Iris pigment epithelial cell (primary cell): Measurements from ENCODE around the gene ACTG1.

Source experiments
- DNase-seq: peaks from one replicate; pipeline ENCODE4 v3.0.0-alpha.2; 2011; ENCODE audit warnings: low read depth

The ACTG1 gene

GRCh38 chr17:81494626-81495377 lies 17.8 kb downstream of the ACTG1 start:
- peak; percentile 44 for DNase-seq

- no peak for DNase-seq
Measured at GRCh38 chr17:81493198-81494038, 19.2 kb downstream of the ACTG1 start.

- DNase-seq, result no peak
Measured at GRCh38 chr17:81492706-81493105, 19.9 kb downstream of the ACTG1 start.

GRCh38 chr17:81492202-81492601 lies 20.4 kb downstream of the ACTG1 start:
- no peak for DNase-seq

GRCh38 chr17:81491761-81492160 lies 20.8 kb downstream of the ACTG1 start:
- DNase-seq, result no peak

GRCh38 chr17:81491181-81491581 lies 21.4 kb downstream of the ACTG1 start:
- no peak for DNase-seq

DNA sequence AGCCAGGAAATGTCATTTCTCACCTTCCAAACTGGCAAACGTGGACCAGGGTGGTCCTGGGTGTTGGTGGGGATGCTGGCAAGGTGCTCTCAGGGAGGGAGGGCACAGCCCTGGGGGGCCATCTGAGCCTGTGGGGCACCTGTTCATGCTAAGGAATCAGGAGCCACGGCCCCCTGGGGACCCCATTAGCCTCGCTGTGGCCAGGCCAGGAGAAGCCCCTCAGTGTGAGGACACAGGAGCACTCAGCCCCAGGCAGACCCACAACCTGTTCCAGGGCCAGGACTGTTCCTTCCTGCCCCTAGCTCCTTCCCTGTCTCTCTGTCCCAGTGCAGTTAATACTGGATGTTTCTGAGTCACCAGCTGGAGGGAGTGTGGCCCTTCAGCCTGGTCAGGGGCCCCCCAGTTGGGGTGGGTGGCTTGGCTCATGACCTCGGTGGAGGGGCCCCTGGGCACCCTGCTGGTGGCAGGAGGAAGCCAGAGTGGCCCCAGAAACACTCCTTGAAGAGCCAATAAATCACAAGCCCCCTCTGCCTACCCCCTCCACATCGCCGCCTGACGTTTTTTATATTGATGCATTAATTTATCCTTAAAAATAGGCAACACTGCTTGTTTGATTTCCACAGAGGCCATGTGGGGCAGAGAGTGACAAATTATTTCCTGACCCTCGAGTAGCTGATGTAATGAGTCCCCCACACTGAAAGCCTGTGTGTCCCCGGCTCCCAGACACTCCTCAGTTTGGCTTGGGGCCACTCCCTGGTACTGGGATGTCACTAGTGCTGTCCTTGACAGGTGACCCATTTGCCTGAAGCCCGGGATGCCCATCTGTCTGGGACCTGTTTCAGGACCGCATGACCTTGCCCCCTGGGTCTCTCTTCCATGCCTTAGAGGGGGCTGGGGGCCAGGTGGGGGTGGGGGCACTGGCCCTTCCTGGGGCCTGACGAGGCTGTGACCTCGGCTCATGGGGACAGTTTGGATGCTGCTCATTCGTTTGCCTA lies 22.3 kb downstream of the ACTG1 start:
- no peak for DNase-seq

GRCh38 chr17:81489012-81489997 lies 23.3 kb downstream of the ACTG1 start:
- no peak for DNase-seq

DNA sequence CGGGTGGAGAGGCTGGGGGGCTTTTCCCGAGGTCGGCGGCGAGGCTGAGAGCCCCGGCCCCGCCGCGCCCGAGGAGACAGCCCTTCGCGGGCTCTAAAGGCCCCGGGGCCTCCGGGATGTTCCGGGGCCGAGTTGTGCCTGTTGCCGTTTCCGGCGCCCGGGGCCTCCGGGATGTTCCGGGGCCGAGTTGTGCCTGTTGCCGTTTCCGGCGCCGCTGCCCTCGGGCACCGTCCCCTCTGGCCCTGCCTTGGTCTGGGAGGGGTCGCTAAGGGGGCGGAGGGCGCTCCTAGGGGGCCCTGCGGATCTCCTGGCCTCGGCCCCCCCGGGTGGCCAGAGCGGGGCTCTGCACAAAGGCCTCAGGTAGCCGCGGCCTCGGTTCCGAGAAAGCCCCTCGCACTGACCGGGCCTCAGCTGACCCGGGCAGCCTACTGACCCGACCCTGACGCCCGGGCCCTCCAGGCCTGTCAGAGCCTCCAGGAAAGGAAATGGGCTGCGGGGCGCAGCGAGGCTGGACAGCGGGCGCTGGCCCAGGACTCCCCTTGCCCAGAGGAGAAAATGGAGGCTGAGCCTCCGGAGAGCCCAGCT lies 24.2 kb downstream of the ACTG1 start:
- no peak for DNase-seq

DNA sequence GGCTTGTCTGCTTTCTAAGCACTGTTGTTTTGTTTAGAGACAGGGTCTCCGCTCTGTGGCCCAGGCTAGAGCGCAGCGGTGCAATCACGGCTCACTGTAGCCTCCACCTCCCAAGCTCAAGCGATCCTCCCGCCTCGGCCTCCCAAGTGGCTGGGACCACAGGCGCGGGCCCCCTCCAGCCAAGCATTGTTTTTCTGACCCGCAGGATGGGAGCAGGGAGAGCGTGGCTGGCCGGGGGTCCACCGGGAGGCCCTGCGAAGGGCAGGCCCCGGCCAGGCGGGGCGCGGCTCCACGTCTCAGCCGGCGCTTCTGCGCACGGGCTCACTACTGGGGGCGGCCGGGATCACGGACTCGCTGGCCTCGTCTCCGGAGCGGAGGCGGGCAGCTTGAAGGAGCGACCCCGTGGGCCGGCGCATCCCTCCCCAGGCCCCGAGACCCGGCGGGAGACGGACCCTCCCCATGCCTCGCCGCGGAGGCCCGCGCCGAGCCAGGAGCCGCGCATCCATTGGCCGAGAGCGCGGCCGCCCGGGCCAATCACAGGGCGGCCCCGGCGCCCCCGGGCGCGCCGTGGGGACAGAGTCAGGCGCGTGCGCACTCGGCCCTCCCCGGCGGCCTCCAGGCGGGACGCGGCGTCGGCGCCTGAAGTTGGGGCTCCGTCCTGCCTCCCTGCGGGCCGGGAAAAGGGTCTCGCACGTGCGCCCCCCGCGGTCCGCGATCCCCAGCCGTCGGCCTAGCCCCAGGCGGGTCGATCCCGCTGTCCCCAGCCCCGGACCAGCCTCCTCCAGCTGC lies 24.9 kb downstream of the ACTG1 start:
- DNase-seq, result peak; percentile 66

DNA sequence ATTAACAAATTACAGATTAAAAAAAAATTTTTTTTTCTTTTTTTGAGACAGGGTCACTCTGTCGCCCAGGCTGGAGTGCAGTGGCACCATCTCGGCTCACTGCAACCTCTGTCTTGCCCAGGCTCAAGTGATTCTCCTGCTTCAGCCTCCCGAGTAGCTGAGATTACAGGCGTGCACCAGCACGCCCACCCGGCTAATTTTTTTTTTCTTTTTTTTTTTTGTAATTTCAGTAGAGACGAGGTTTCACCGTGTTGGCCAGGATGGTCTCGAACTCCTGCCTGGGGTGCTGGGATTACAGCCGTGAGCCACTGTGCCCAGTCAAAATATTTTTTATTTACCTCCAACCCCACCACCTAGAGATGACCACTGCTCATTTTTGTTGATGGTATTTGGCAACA lies 25.5 kb downstream of the ACTG1 start:
- DNase-seq, result no peak

DNA sequence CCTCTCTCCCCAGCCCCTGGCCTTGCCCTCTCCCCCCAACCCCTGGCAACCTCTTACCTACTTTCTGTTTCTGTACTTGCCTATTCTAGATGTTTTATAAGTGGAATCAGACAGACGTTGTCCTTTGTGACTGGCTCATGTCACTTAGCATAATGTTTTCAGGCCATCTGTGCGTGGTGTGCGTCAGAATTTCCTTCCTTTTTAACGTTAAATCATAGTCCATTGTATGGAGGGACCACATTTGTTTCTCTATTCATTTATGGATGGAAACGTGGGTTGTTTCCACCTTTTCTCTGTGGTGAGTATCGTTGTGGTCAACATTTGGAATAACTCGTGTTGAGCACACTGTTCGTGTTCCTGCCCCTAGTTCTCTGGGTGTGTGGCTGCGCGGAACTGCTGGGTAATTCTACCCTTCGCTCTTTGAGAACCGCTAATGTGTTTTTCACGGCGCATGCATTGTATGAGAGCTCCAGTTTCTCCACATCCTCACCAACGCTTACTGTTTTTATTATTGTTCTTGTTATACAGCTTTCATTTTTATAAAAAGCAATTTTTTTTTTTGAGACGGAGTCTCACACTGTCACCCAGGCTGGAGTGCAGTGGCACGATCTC lies 26.3 kb downstream of the ACTG1 start:
- no peak for DNase-seq

DNA sequence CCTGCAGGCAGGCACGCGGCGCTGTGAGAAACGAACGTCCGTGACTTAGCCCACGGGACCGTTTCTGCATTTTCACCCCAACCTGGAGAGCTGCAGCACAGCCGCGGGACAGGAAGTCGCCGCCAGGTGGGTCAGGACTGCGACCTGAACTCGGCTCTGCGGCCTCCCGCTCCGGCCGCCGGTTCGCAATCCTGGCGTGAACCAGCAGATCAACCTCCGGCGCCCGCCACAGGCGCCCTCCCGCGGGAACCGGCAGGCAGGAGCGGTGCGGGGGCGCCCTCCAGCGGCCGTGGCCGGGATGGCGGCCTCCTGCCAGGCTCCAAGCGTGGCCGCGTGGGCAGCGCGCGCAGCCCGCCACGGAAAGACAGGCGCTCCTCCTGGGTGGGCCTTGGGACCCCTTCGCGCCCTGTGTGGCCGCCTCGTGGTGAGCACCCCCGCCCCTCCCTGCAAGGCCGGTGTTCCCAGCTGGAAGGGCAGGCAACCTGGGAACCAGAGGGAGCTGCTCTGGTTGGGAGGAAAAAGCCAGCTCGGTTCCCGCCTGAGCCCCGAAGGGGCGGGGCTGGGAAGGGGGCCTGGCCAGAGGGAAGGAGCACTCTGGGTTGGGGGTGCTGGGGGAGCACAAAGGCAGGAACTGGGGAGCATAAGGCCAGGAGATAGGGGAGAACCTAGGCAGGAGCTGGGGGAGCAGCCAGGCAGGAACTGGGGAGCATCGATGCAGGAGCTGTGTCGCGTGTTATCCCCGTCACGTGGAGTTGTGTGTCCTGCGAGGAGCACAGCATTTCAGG lies 28.2 kb downstream of the ACTG1 start:
- peak; percentile 73 for DNase-seq

DNA sequence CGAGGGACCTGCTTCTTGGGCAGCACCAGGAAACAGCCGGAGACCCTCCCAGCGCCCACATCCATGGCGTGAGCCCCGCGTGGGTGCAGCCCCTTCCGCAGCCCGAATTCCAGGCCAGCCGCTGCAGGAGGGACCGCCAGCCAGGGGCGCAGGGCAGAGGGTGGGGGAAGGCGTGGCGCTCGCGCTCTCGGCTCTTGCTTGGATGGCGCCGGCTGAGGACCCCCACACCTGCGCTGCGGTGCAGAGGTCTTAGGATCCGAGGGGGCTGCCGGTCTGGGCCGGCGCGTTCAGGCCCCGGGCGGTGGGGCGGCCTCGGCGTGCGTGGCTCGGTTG lies 28.8 kb downstream of the ACTG1 start:
- no peak for DNase-seq

DNA sequence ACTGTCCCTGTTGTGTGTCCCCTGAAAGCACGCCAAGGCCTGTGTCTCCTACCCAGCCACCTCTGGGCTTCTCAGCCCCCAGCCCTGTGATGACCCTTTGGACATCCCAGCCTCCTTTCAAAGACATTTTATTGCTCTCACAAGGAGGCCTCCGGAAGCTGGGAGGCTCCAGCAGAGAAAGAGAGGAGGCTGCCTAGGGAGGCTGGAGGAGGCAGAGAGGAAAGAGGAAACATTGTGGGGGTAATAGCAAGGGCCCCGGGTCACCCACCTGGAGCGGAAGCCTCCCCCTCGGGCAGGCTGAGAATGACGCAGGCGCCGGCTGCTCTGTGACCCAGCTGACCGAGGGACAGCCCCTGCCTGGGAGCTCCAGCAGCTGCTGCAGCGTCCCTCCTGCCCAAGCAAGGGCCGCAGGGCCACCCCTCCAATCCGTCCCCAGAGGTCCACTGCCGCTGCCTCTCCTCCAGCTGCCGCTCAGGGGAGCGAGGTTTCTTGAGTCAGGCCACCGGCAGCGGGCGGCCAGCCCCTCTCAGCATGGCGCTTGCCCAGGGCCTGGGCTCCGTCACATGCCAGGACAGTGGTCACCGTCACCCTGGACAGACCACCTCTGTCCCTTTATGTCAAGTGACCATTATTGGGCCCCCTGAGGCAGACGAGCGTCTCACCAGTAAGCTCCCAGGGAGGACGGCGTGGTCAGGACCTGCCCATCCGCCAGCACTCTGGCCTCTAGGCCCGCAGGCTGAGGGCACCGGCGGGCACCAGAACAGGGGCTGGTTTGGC lies 29.3 kb downstream of the ACTG1 start:
- no peak for DNase-seq

DNA sequence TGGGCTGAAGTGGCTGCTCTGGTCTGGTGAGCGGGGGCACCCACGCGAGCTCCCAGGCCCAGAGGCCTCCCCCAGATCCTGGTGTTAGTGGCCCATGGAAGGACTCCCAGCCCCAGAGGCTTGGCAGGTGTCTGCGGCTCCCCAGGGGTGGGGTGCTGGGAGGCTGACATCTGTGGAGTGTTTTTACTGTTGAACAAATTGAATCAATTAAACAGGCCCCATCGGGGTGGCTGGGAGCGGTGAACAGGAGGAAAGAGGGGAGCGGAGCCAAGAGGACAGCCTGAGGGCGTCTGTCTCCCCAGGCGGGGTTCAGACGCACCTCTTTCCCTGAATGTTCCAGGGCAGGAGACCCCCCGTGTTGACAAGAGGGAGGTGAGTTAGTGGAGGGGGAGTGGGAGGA lies 29.9 kb downstream of the ACTG1 start:
- DNase-seq, result no peak

- DNase-seq, result no peak
Measured at GRCh38 chr17:81481815-81482505, 30.6 kb downstream of the ACTG1 start.
